Cerebellar nuclear complex (tissue), 1 donor: ENCODE measurements around the gene PLXNA4.

ENCODE experiments used
- DNase-seq, 2 experiments: peaks; one replicate each; lab custom pipeline; 2025; lab: John Stamatoyannopoulos, UW

PLXNA4 gene

DNA sequence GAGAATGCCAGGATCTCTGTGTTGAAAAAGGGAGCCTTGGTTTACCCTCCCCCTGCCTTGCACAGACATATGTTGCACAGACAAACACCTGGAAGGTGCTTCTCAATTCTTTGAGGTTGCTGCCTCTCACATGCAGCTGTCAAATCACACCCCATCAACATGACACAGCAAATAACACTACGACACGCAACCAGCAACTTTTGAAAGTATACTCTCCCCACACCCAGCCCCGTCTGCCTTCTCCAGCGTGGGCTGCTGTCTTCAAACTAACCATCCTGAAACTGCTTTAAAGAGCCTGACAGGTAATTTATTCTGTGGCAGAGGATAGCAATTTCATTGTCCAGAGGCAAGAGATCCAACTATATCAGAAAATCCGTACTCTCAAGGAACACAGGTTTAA lies 136.1 kb downstream of the PLXNA4 start:
- no peak for DNase-seq

GRCh38 chr7:132438926-132439325 lies 137.3 kb downstream of the PLXNA4 start:
- no peak for DNase-seq

- no peak for DNase-seq
Measured at GRCh38 chr7:132437730-132438129, 138.5 kb downstream of the PLXNA4 start.

- no peak for DNase-seq
Measured at GRCh38 chr7:132436121-132436520, 140.1 kb downstream of the PLXNA4 start.

DNA sequence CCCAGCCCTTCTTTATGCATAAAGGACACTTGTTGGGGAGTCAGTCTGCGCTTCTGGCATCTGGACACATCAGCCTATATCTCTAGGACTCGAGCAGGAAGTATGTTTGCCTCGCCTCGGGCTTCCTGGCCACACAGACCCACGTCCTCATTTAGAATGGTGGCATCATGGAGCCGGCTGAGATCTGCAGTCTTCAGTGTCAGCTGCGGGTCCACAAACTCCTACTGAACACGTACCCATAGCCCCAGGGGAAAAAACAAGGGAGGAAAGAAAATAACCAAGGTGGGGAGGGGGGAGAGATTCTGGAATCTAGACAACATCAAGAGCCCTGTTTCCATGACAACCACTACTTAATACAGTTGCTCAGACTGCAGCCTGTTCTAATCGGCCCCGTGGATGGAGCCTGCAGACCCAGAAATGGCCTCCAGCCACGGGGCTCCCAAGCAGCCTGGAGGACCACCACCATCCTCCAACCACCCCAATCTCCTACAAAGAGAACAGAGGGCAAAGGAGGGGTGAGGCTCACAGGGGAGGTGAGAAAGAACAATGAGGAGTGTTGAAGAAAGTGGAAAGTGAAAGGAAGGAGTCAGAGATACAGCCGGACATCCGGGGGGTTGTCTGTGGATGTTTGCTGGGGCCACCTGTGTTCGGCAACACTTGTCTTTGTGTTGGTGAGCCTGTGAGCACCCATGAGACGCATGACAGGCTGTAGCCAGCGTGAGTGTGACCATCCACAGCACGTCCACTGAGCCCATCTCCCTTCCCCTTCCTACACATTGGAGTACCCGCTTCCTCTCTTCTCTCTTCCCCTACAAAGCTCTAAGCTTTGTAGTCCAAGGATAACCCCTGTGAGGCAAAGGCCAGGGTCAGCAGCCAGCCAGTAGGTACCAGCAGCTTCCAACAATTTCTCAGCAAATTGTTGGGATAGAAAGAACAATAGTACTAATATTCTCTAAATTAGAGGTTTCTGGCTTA lies 141.0 kb downstream of the PLXNA4 start:
- DNase-seq, result no peak

- DNase-seq, result no peak
Measured at GRCh38 chr7:132434041-132434440, 142.2 kb downstream of the PLXNA4 start.

DNA sequence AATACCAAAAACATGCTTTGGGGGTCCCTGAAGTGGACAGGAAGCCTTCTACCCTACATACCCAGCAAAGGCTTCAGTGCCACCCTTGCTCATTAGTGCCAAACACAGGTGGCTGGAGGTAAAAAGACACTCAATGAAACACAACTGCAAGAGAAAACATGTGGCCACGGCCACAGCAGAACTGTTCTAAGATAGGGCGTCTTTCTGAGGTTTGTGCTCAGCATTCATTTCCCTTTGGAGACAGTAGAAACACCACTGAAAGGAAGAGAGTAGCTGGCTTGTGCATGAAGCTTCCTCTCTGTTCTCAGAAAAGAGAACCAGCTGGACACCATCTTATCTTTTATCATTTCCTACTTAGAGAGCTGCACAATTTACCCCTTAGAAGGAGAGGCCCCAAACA lies 143.0 kb downstream of the PLXNA4 start:
- DNase-seq, result no peak

DNA sequence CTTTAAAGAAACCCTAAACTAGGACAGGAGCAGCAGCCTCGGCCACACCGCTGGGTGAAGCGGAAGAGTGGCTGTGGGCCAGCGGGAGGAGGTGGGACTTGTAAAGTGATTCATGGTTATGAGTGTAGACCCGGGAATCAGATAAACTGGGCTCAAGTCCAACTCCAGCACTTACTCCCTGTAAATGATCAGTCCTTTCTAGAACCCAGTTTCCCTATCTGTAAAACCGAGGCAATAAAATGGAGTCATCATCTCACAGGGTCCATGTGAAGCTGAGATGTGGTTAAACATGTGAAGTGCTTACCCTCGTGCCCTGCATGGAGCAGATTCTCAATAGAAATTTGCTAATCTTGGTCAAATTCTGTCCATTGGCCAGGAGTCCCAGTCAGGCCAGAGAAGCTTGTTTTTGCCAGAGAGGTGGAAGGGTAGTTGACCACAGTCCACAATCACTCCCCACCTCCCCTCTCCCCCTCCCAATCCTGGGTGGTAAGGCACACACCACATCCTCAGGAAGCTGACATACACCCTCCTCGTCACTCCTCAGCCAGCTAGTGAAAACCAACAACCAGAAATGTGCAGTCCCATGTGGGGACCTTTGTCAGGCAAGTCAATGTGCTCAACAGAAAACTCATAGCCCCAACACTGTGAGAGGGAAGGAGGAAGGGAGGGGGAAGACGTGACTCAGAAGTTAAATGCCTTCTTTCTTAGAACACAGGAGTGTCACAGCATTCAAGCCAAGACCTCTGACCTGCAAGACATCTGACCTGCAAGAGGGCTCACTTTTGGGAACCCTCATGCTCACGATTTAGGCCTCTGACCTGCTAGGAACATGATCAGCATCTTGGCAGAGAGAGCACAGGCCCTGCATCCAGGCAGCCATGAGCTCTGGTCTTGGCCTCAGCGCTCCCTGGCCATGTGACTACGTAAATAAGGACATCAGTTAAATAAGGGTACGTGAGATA lies 145.1 kb downstream of the PLXNA4 start:
- DNase-seq, result no peak

- no peak for DNase-seq
Measured at GRCh38 chr7:132430041-132430855, 146.0 kb downstream of the PLXNA4 start.

- DNase-seq, result no peak
Measured at GRCh38 chr7:132429181-132429580, 147.1 kb downstream of the PLXNA4 start.

DNA sequence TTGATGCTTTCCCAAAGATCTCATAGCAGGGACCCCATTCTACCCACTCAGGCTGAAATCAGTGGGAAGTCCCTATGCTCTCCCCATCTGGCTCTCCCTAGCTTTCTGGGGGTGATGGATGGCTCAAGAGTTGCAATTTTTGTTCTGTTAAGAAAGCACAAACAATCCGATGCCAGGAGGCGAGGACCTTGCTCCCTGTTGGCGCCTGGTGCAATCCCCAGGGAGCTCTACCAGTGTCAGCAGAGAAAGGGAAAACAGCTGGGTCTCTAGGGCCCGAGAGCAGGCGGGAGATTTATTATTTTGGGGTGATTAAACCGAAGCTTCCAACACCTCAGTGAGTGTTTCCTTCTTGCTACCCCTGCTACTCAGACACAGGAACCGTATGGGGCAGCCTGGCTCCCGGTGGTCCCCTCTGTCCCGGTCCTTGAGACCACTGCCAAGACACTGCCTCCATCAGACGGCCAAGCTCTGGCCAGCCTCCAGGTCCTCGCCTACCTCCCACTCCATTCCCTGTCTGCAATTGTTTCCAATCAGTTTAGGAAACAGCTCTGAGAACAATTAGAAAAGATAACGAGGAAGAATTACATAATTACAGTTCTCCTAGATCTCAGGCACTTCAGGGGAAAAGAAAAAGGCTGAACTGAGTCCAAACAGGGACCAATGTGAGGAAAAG lies 147.9 kb downstream of the PLXNA4 start:
- no peak for DNase-seq

GRCh38 chr7:132425942-132426341 lies 150.3 kb downstream of the PLXNA4 start:
- no peak for DNase-seq

- no peak for DNase-seq
Measured at GRCh38 chr7:132424821-132425724, 151.2 kb downstream of the PLXNA4 start.

DNA sequence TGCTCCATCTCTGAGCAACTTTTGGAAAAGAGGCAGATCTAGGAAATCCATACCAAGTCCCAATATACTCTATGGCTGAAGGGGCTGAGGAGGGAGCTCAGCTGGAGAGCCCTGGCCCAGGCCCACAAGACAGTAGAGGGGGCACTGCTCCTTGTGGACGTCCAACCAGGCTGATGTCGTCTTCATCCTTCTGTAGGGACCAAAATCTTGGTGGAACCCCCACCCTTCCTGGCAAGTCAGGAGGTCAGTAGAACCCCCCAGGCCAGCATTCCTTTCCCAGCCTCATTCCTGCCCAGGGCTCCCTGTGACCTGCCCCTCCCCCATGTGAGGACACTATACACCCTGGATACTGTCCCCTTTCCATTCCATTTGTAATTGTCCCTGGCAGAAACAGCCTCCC lies 152.0 kb downstream of the PLXNA4 start:
- no peak for DNase-seq

- no peak for DNase-seq
Measured at GRCh38 chr7:132423594-132424200, 152.6 kb downstream of the PLXNA4 start.

- no peak for DNase-seq
Measured at GRCh38 chr7:132422502-132423111, 153.7 kb downstream of the PLXNA4 start.

GRCh38 chr7:132420527-132420926 lies 155.7 kb downstream of the PLXNA4 start:
- no peak for DNase-seq

GRCh38 chr7:132419542-132419941 lies 156.7 kb downstream of the PLXNA4 start:
- no peak for DNase-seq

- no peak for DNase-seq
Measured at GRCh38 chr7:132418840-132419239, 157.4 kb downstream of the PLXNA4 start.
